Lower leg skin (tissue), 4 donors: ENCODE data around the gene TGFBI. TPM values are rescaled to one million over a fixed set of nuclear protein-coding genes. Genes with fewer than 3 reads are reported as not detected.

Source experiments
- DNase-seq, 2 donors: peaks; one replicate each; pipeline ENCODE4 v3.0.0-alpha.2; 2019; ENCODE audit warnings: low spot score in 2 of 2
- H3K4me3 ChIP-seq: fragments of 200-600 bp; sonication (generic); 2 replicates; pipeline ENCODE4 v1.5.1; 2017; ENCODE audit warnings: mild to moderate bottlenecking, low read depth; ENCODE audit not compliant: poor library complexity, severe bottlenecking
- POLR2A ChIP-seq, 2 donors: fragments of 450-650 bp; IDR thresholded peaks; one replicate each; pipeline ENCODE4 v1.6.1; 2016 to 2017; ENCODE audit warnings: antibody characterized with exemption in 2 of 2, mild to moderate bottlenecking in 1 of 2, moderate library complexity in 1 of 2
- WGBS, 2 donors: methylation state at CpG; one replicate each; pipeline ENCODE4 v1.1.5; 2018; 5-methylcytosine and 5-hydroxymethylcytosine counted together
- intact Hi-C: fragments of 100-400 bp; cut with DNase I; formaldehyde crosslinking; loops from one replicate; pipeline ENCODE4 v1.15.0; 2023; ENCODE audit warnings: low total_unique reads
- total RNA-seq, 4 donors: library from RNA; depleted of rRNA; stranded (reverse); fragments of >200 nt; gene quantifications; one replicate each; pipeline ENCODE4 v1.1.0, GENCODE V29; 2016
- TF ChIP-seq, protein P1 (sequence below), 3 donors: fragments of 450-650 bp; IDR thresholded peaks; one replicate each; pipeline ENCODE4 v1.5.1; 2016; ENCODE audit warnings: antibody characterized with exemption in 3 of 3, mild to moderate bottlenecking in 3 of 3, moderate library complexity in 2 of 3

The TGFBI gene
- total RNA-seq, 4 donors from 2014 or later: 312 to 829 (median 484) TPM

- DNase-seq: no peak
- TF ChIP-seq, protein P1, sequence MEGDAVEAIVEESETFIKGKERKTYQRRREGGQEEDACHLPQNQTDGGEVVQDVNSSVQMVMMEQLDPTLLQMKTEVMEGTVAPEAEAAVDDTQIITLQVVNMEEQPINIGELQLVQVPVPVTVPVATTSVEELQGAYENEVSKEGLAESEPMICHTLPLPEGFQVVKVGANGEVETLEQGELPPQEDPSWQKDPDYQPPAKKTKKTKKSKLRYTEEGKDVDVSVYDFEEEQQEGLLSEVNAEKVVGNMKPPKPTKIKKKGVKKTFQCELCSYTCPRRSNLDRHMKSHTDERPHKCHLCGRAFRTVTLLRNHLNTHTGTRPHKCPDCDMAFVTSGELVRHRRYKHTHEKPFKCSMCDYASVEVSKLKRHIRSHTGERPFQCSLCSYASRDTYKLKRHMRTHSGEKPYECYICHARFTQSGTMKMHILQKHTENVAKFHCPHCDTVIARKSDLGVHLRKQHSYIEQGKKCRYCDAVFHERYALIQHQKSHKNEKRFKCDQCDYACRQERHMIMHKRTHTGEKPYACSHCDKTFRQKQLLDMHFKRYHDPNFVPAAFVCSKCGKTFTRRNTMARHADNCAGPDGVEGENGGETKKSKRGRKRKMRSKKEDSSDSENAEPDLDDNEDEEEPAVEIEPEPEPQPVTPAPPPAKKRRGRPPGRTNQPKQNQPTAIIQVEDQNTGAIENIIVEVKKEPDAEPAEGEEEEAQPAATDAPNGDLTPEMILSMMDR (IDR thresholded peaks at IDR 0.05): no peak
- no peak for TF ChIP-seq POLR2A (IDR thresholded peaks at IDR 0.05)
- no peak overlapping the region for H3K4me3 ChIP-seq
- intact Hi-C loops: no loop called here
- 59 to 62% methylated on average over 6 of the region's 6 CpGs for WGBS, 2 donors
Measured at GRCh38 chr5:135991429-135991828, 37.4 kb upstream of the TGFBI start.

GRCh38 chr5:135993335-135993879 lies 35.4 kb upstream of the TGFBI start:
- DNase-seq: no peak
- 67 to 70% methylated on average over 6 of the region's 6 CpGs for WGBS, 2 donors
- no peak overlapping the region for H3K4me3 ChIP-seq
- TF ChIP-seq, protein P1 (IDR thresholded peaks at IDR 0.05): no peak
- no peak for TF ChIP-seq POLR2A (IDR thresholded peaks at IDR 0.05)
- intact Hi-C loops: no loop called here

- TF ChIP-seq, protein P1 (IDR thresholded peaks at IDR 0.05): no peak
- TF ChIP-seq POLR2A (IDR thresholded peaks at IDR 0.05): no peak
- 47 to 50% methylated on average over 6 of the region's 6 CpGs for WGBS, 2 donors
- no peak overlapping the region for H3K4me3 ChIP-seq
- no peak for DNase-seq
- intact Hi-C loops: no loop called here
Measured at GRCh38 chr5:135993880-135994636, 34.7 kb upstream of the TGFBI start.

GRCh38 chr5:135995976-135996375 lies 32.8 kb upstream of the TGFBI start:
- 94 to 97% methylated on average over 3 of the region's 3 CpGs for WGBS, 2 donors
- H3K4me3 ChIP-seq: no peak overlapping the region
- no peak for DNase-seq
- intact Hi-C loops: no loop called here
- no peak for TF ChIP-seq POLR2A (IDR thresholded peaks at IDR 0.05)
- TF ChIP-seq, protein P1 (IDR thresholded peaks at IDR 0.05): no peak

GRCh38 chr5:135996611-135997010 lies 32.2 kb upstream of the TGFBI start:
- DNase-seq: no peak
- intact Hi-C loops: no loop called here
- TF ChIP-seq, protein P1 (IDR thresholded peaks at IDR 0.05): no peak
- no peak for TF ChIP-seq POLR2A (IDR thresholded peaks at IDR 0.05)
- WGBS, 2 donors: 91 to 97% methylated on average over 2 of the region's 2 CpGs
- H3K4me3 ChIP-seq: no peak overlapping the region
